Fibroblast of lung (primary cell): ENCODE measurements around the gene NKD1. TPM values are rescaled to one million over a fixed set of nuclear protein-coding genes. Genes with fewer than 3 reads are reported as not detected.

Experiments
- DNase-seq, 2 donors: peaks; one replicate each; pipeline versions ENCODE4 v3.0.0 to v3.0.0-alpha.2; 2010; ENCODE audit warnings: low read depth in 2 of 2
- H2AFZ ChIP-seq: 2 replicates; pipeline ENCODE4 v1.5.1; 2012; ENCODE audit warnings: low read length, control low read depth, inconsistent platforms
- H3K27ac ChIP-seq: 2 replicates; pipeline ENCODE4 v1.5.1; 2011; ENCODE audit warnings: low read length, control low read depth; ENCODE audit not compliant: insufficient read depth
- H3K27me3 ChIP-seq: 2 replicates; pipeline ENCODE4 v1.5.1; 2011; ENCODE audit warnings: mild to moderate bottlenecking, low read length; ENCODE audit not compliant: control insufficient read depth, insufficient read depth
- H3K36me3 ChIP-seq: 2 replicates; pipeline ENCODE4 v1.5.1; 2011; ENCODE audit warnings: low read length; ENCODE audit not compliant: control insufficient read depth, insufficient read depth
- H3K4me1 ChIP-seq: 2 replicates; pipeline ENCODE4 v1.5.1; 2011; ENCODE audit warnings: low read length; ENCODE audit not compliant: control insufficient read depth, insufficient read depth; ENCODE audit errors: extremely low read depth
- H3K4me2 ChIP-seq: 2 replicates; pipeline ENCODE4 v1.5.1; 2011; ENCODE audit warnings: low read length, control low read depth; ENCODE audit not compliant: insufficient read depth; ENCODE audit errors: extremely low read depth
- H3K4me3 ChIP-seq, 4 experiments: fragments of 200-600 bp in 1 of 4; sonication (generic) in 1 of 4; replicated peaks in 1 of 4; 2 replicates each; pipeline ENCODE4 v1.5.1; 2011 to 2016; ENCODE audit warnings: low read length in 4 of 4, low read depth in 3 of 4, mild to moderate bottlenecking in 3 of 4, control low read depth in 2 of 4, inconsistent platforms in 1 of 4, mixed read lengths in 1 of 4; ENCODE audit not compliant: insufficient read depth in 1 of 4; ENCODE audit errors: control extremely low read depth in 1 of 4
- H3K79me2 ChIP-seq: 2 replicates; pipeline ENCODE4 v1.5.1; 2012; ENCODE audit warnings: mild to moderate bottlenecking, low read length, inconsistent platforms; ENCODE audit not compliant: control insufficient read depth, insufficient read depth
- H3K9ac ChIP-seq: 2 replicates; pipeline ENCODE4 v1.5.1; 2011; ENCODE audit warnings: mild to moderate bottlenecking, low read length, control low read depth; ENCODE audit not compliant: insufficient read depth
- H3K9me3 ChIP-seq: 2 replicates; pipeline ENCODE4 v1.5.1; 2012; ENCODE audit warnings: low read depth, low read length; ENCODE audit not compliant: control insufficient read depth, insufficient read depth
- H4K20me1 ChIP-seq: 2 replicates; pipeline ENCODE4 v1.5.1; 2011; ENCODE audit warnings: low read length; ENCODE audit not compliant: control insufficient read depth, insufficient read depth; ENCODE audit errors: extremely low read depth
- CTCF ChIP-seq, 2 donors: IDR thresholded peaks in 1 of 2; conservative IDR thresholded peaks in 1 of 2; 1 replicate in 1 of 2; 2 replicates in 1 of 2; pipeline ENCODE4 v1.5.1; 2011 to 2012; ENCODE audit warnings: low read length in 2 of 2, control low read depth in 1 of 2, inconsistent platforms in 1 of 2, low read depth in 1 of 2, mild to moderate bottlenecking in 1 of 2
- EZH2 ChIP-seq: IDR thresholded peaks from 2 replicates; pipeline ENCODE4 v1.5.1; 2012; ENCODE audit warnings: low read length, control low read depth, mild to moderate bottlenecking; ENCODE audit errors: missing control alignments
- polyA plus RNA-seq, 2 donors: library from polyadenylated mRNA; depleted of rRNA in 1 of 2; stranded (reverse) in 1 of 2; unstranded in 1 of 2; fragments of >200 nt; gene quantifications; 2 replicates each; pipeline ENCODE4 v1.2.1, GENCODE V29; 2011 to 2012; ENCODE audit warnings: missing spikeins in 1 of 2
- total RNA-seq: library from RNA; depleted of rRNA; stranded (reverse); fragments of >200 nt; gene quantifications from 2 replicates; pipeline ENCODE4 v1.2.1, GENCODE V29; 2014

NKD1 gene
- total and polyA plus RNA-seq, 2 donors (not counting 1 experiment from before 2014, with no cell fraction given), result under 0.01 to 0.12 TPM

- TF ChIP-seq EZH2 (no peak), CTCF (conservative IDR thresholded peaks at IDR 0.05 in 1 of 2, IDR thresholded peaks at IDR 0.05 in 1 of 2; ENCODE audit: low read depth in 1 of 2, low read length in 2 of 2) (no peak)
- Histone ChIP-seq H3K36me3 (no peaks in the 10 kb centered on the region), H3K4me3 (no peak overlapping the region), H3K79me2 (no peaks in the 10 kb centered on the region), H4K20me1 (no peaks in the 10 kb centered on the region), H3K9me3 (no peaks in the 10 kb centered on the region), H3K27me3 (no peaks in the 10 kb centered on the region), H3K9ac (no peak overlapping the region), H3K27ac (no peak overlapping the region), H3K4me1 (peaks cover 8% of the 10 kb centered on the region), H2AFZ (no peak overlapping the region), H3K4me2 (no peak overlapping the region)
- DNase-seq, result no peak
Observed at GRCh38 chr16:50604610-50605009, 56.4 kb downstream of the NKD1 start.

- H3K4me3 ChIP-seq, result no peak overlapping the region
- TF ChIP-seq EZH2 (no peak), CTCF (conservative IDR thresholded peaks at IDR 0.05 in 1 of 2, IDR thresholded peaks at IDR 0.05 in 1 of 2; ENCODE audit: low read depth in 1 of 2, low read length in 2 of 2) (no peak)
- no peak overlapping the region for H2AFZ ChIP-seq
- H3K79me2 ChIP-seq, result no peaks in the 10 kb centered on the region
- no peaks in the 10 kb centered on the region for H3K9me3 ChIP-seq
- no peaks in the 10 kb centered on the region for H3K27me3 ChIP-seq
- DNase-seq, result no peak
- no peaks in the 10 kb centered on the region for H3K36me3 ChIP-seq
- H3K27ac ChIP-seq, result no peak overlapping the region
- H3K9ac ChIP-seq, result no peak overlapping the region
- H4K20me1 ChIP-seq, result no peaks in the 10 kb centered on the region
- H3K4me1 ChIP-seq, result peaks cover 6% of the 10 kb centered on the region
- no peak overlapping the region for H3K4me2 ChIP-seq
Observed at GRCh38 chr16:50605733-50606430, 57.7 kb downstream of the NKD1 start.

DNA sequence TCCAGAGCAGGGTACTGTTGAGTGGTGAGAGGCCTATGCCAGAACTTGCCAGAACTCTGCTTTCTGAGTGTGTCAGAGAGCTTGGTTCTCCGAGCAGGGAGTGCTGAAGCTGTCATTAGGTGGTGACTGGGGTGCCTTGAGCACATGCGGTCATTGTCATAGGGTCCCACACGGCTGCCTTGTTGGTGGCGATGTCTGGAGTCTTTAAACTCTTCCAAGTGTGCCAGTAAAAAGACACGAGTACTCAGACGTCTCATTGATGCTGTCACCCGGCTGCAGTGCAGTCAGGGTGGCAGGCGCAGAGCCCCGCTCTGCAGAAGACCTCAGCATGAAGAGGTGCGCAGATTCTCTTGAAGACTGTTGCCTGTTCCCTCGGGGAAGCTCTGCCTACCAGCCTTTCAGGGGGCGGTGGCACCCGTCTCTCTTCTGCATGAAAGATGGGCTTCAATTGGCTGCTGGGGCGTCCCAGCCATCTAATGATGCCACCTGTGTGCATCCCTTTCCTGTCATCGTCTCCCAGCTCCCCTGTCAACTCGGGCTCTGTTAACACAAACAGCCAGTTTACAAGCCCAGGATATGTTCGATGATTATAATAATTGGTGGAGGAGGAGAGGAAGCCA, 58.3 kb downstream of the NKD1 start:
- Histone ChIP-seq H3K79me2 (no peaks in the 10 kb centered on the region), H4K20me1 (no peaks in the 10 kb centered on the region), H2AFZ (no peak overlapping the region), H3K36me3 (no peaks in the 10 kb centered on the region), H3K4me1 (peaks cover 6% of the 10 kb centered on the region), H3K9ac (no peak overlapping the region), H3K27me3 (no peaks in the 10 kb centered on the region), H3K27ac (no peak overlapping the region), H3K9me3 (no peaks in the 10 kb centered on the region), H3K4me2 (no peak overlapping the region), H3K4me3 (no peak overlapping the region)
- no peak for DNase-seq
- no peak for TF ChIP-seq CTCF (conservative IDR thresholded peaks at IDR 0.05 in 1 of 2, IDR thresholded peaks at IDR 0.05 in 1 of 2; ENCODE audit: low read depth in 1 of 2, low read length in 2 of 2)
- TF ChIP-seq EZH2, result no peak
